BJ (cell line): ENCODE measurements around the gene MARCHF3. TPM values are rescaled to one million over a fixed set of nuclear protein-coding genes. Genes with fewer than 3 reads are reported as not detected.

ENCODE experiments used
- CTCF ChIA-PET: fragments of 350-600 bp; formaldehyde crosslinking; extraction: SDS; loops from one replicate; lab custom pipeline; 2021; ENCODE audit warnings: antibody characterized with exemption, inconsistent platforms; lab: Yijun Ruan, JAX
- POLR2A ChIA-PET: fragments of 300-600 bp; sonication (Branson Sonifier 250); formaldehyde crosslinking; extraction: SDS; loops from one replicate; lab custom pipeline; 2021; ENCODE audit warnings: antibody characterized with exemption; lab: Charles Lee
- DNase-seq: peaks from one replicate; pipeline ENCODE4 v3.0.0-alpha.2; 2011; ENCODE audit warnings: low read depth
- H3K27me3 ChIP-seq: 2 replicates; pipeline ENCODE4 v1.6.0; 2011; ENCODE audit warnings: low read length; ENCODE audit not compliant: control insufficient read depth, insufficient read depth
- H3K36me3 ChIP-seq: 2 replicates; pipeline ENCODE4 v1.5.1; 2011; ENCODE audit warnings: low read length; ENCODE audit not compliant: control insufficient read depth, insufficient read depth
- H3K4me3 ChIP-seq: 2 replicates; pipeline ENCODE4 v1.5.1; 2011; ENCODE audit warnings: low read depth, mild to moderate bottlenecking, control low read depth, low read length
- CTCF ChIP-seq: IDR thresholded peaks from 2 replicates; pipeline ENCODE4 v1.5.1; 2011; ENCODE audit warnings: low read depth, mild to moderate bottlenecking, control low read depth, inconsistent platforms, low read length, moderate library complexity; ENCODE audit not compliant: insufficient read depth
- polyA plus RNA-seq: library from polyadenylated mRNA; depleted of rRNA; stranded (reverse); fragments of >200 nt; gene quantifications from 2 replicates; pipeline ENCODE4 v1.2.3, GENCODE V29; 2011

Gene MARCHF3
- polyA plus RNA-seq, 1 experiment: 8.6 TPM

DNA sequence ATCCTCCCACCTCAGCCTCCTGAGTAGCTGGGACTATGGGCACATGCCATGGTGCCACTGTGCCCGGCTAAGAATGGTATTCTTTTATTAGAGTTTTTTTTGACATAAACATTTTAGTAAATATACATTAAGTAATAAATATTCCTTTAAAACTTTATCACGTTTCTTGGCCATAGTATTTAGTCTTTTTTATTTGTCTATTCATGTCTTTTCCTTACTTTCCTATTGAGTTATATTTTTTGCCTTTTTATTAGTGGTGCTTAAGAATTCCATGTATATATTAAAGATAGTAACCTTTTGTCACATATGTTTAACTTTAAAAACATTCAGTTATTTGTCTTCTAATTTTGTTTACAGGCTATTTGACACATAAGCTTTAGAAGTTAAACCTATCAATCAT, 73.4 kb downstream of the MARCHF3 start:
- POLR2A ChIA-PET: no interaction called here
- TF ChIP-seq CTCF: no peak
- H3K4me3 ChIP-seq: no peak overlapping the region
- CTCF ChIA-PET: no interaction called here
- H3K27me3 ChIP-seq: no peaks in the 10 kb centered on the region
- no peaks in the 10 kb centered on the region for H3K36me3 ChIP-seq
- no peak for DNase-seq

DNA sequence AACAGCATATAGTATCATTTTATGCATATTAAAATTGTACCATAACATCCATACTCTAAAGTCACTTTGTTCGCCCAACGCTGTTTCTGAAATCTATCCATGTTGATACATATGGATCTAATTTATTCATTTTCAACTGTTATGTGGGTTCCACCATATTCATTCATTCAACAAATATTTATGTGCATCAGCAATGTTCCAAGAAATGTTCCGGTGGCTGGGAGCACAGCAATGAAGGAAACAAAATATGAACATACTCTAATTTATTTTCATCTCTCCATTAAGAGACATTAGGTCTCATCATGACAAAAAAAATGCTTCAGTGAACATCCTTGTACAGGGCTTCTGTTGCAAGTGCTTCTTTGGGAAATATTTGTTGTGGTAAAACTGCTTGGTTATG, 75.4 kb downstream of the MARCHF3 start:
- POLR2A ChIA-PET: no interaction called here
- CTCF ChIA-PET: no interaction called here
- no peak for DNase-seq
- H3K4me3 ChIP-seq: no peak overlapping the region
- TF ChIP-seq CTCF: no peak
- H3K27me3 ChIP-seq: no peaks in the 10 kb centered on the region
- H3K36me3 ChIP-seq: no peaks in the 10 kb centered on the region

DNA sequence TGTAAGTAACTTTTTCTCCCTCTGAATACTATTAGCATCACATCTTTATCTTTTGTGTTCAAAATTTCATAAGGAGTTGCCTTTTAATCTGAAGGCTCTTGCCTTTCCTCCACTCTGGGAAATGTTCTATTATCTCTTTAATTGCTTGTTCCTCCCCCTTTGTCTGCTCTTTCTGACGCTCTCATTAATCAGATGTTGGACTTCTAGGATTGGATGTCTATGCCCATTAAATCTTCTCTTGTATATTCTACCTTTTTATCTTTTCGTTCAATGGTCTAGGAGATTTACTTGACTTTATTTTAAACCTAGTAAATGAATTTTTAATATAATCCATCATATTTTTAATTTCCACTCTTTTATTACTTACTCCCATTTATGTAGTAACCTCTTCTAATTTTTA, 76.7 kb downstream of the MARCHF3 start:
- TF ChIP-seq CTCF: no peak
- no peaks in the 10 kb centered on the region for H3K27me3 ChIP-seq
- DNase-seq: no peak
- no peaks in the 10 kb centered on the region for H3K36me3 ChIP-seq
- ChIA-PET CTCF (no interaction called here), POLR2A (no interaction called here)
- H3K4me3 ChIP-seq: no peak overlapping the region

GRCh38 chr5:126949475-126949874, 80.9 kb downstream of the MARCHF3 start:
- POLR2A ChIA-PET: no interaction called here
- Histone ChIP-seq H3K4me3 (no peak overlapping the region), H3K36me3 (no peaks in the 10 kb centered on the region), H3K27me3 (no peaks in the 10 kb centered on the region)
- DNase-seq: no peak
- TF ChIP-seq CTCF: no peak
- CTCF ChIA-PET: no interaction called here

GRCh38 chr5:126948453-126948852, 81.9 kb downstream of the MARCHF3 start:
- no peak overlapping the region for H3K4me3 ChIP-seq
- ChIA-PET CTCF (no interaction called here), POLR2A (no interaction called here)
- H3K36me3 ChIP-seq: no peaks in the 10 kb centered on the region
- TF ChIP-seq CTCF: no peak
- H3K27me3 ChIP-seq: no peaks in the 10 kb centered on the region
- no peak for DNase-seq
